HG03342 (cell line): ENCODE results near the gene CTSC.

Experiments used
- ATAC-seq: cut with Tn5 transposase; IDR thresholded peaks from one replicate; pipeline ENCODE4 v1.9.1; 2021; ENCODE audit warnings: mild to moderate bottlenecking, moderate library complexity; ENCODE audit not compliant: unreplicated experiment

CTSC gene

DNA sequence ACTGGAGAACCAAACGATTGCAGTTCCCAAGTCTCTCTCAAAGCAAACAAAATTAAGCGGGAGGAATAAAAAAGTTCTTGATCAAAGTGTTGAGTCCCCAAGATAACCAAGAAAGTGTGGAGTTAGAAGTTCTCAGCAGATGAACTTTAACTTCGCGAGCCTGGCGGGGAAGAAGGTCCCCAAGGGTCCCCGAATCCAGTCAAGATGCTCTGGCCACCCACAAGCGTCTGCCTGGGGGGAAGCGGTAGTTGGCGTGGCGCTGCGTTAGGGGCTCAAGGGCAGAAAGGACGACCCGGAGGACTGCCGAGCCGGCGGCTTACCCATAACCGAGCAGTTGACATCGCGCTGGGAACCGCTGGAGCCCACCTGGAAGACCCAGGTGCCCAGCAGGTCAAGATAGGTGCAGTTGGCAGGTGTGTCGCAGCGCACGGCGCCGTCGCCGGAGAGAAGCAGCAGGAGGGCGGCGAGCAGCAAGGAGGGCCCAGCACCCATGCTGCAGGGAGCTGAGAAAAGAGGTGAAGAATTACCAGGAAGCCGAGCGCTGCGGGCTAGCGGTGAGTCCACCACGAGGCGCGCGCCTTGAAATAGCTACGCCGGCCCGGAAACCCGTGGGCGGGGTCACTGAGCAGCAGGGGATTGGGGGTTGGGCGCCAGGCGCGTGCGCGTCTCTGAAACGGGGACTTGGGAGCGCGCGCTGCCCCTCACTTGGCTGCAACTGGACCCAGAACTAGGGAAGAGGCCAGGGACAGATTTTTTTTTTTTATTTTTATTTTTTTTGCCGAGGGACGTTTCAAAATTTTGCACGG lies at the start of gene CTSC:
TSS of gene CTSC (minus strand) at position 556 of the 806 bp plus-strand sequence. CDS start at position 492, 64 bp downstream.
- peak; percentile 86 for ATAC-seq

DNA sequence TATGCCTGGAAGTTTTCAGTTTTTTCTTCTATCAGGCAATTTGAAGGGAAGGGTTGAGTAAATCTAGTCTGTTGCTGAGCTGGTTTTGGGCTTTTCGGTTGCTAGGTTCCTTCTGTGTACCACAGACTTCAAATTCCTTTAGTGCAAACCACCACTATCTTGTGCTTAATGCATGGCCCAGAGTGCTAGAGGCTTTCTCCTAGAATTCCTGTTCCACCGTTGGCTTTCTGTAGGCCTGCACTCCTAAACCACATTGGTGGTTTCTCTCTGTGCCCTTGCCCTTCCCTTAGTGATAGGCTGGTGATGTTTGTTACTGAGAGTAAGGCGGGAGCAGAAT lies 47.1 kb upstream of the CTSC start:
- ATAC-seq = no peak

DNA sequence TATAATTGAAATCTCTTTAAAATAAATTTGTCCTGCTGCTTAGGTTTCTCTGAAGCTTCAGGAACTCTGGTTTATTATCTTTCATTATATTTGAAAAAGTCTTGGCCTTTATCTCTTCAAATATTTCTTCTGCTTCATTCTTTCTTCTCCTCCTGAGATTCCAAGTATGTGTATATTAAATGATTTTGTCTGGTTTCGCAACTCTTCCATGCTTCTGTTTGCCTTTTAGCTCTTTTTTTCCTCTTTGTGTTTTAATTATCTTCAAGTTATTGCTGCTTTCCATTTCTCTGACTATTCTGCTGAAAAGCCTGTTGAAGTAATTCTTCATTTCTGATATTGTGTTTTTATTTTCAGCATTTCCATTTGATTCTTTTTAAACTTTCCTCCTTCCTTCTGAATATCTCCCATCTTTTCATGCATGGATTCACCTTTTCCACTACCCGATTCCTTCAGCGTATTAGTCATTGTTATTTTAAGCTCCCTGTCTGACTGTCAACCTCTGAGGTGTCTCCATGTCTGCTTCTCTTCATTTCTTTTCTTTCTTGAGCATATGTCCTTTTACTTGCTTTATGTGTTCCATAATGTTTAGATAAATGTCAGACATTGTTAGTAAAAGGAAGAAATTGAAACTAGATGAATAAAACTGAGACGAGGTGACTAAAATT lies 46.6 kb upstream of the CTSC start:
- ATAC-seq = no peak

DNA sequence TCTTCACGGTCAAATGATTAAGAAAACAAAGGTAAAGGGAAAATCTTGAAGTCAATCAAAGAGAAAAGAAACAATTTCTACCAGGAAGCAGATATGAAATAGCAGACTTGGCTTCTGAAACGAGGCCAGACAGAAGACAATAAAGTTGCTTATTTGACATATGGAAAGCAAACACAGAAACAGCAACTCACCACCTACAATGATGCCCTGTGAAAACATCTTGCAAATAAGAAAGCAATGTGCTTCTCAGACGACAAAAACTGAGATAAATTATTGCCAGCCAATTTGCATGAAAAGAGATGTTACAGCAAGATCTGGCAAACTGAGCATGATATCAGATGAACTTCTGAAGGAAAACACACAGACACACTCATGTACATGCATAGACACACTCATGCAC lies 45.9 kb upstream of the CTSC start:
- ATAC-seq = no peak

DNA sequence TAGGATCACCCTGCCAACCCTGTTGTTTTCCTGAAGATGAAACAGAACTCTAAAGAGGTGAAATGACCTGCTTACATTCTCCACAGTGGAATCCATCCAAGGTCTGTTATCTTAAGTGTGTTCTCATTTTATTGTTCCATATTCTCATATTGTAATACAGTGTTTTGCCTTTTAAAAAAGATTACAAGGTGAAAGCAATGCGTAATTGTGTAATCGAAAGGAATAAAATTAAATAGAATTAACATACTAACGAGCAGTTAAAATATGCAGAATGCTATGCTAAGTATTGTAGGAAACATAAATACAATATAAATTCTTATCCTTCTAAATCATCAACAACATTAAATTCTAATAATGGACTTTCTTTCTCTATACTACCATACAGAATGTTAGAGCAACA lies 41.6 kb upstream of the CTSC start:
- no peak for ATAC-seq

DNA sequence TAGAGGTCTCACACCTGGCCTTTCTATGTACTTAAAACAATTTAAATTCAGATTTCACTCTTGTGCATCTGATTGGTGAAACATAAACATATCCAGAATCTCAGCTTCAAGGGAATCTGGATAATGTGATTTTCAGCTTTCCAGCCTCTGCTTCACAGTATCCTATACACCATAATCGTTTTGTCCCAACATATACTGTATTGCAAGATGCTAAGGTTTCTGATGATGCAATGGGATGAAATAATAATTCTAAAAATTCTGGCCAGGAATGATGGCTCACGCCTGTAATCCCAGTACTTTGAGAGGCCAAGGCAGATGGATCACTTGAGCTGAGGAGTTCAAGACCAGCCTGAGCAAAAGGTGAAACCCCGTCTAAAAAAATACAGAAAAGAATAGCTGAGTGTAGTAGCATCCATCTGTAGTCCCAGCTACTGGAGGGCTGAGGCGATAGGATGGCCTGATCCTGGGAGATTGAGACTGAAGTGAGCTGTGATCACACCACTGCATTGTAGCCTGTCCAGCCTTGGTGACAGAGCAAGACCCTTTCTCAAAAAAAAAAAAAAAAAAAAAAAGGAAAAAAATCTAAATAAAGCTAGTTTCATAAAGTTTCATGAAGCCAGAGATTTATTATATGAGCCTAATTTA lies 41.0 kb upstream of the CTSC start:
- ATAC-seq = no peak

DNA sequence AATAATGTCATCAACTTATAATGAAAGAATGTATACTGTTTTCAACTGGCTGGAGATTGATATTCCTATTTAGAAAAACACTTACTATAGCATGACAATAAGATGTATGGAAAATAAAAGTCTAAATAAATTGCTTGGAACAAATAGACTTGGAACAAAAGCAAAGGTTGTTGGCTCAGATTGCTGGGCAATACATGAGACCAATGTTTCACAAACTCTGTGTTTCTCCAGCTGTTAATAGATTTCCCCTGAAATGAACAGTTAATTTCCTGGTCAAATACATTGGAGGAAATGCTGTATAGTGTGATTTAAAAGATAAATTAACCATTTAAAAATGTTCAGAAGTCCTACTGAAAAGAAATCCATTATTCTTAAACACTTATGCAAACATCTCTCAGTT lies 40.1 kb upstream of the CTSC start:
- no peak for ATAC-seq

DNA sequence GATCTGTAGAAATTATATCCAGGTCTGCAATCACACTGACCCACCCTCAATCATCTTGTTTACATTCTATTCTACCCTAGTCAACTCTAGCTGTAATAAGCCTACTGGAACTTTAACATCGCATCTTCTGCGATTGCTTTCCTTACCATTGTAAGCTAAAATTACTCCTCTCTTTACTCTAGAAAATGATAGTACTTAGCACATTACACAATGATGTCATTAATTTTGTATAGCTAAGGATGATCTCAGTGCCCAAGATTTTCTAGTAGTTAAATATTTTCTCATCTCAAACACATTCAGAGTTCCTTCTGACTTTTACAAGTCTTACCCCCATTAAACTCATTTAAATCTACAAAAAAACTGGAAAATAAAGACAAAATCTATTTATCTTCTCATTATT lies 39.6 kb upstream of the CTSC start:
- ATAC-seq = no peak

DNA sequence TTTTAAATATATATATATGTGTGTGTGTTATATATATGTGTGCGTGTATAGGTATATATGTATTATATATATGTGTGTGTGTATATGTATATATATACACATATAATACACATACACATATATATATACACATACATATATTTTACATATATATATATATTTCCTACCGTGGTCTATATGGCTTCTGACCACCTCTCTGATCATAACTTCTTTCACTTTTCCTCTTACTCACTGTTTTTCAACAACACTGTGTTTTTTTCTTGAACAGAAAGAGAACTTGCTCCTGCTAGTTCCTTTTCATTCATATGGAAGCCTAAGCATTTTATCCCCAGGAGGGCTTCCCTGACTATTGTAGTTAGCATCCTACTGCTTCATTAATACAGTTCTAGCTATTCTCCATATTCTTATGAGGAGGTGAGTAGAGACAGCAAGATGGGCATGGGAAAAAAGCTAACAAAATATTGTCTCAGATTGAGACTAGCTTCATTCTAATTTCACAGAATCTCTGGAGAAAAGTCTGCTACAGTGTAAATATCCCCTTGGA lies 38.5 kb upstream of the CTSC start:
- no peak for ATAC-seq

DNA sequence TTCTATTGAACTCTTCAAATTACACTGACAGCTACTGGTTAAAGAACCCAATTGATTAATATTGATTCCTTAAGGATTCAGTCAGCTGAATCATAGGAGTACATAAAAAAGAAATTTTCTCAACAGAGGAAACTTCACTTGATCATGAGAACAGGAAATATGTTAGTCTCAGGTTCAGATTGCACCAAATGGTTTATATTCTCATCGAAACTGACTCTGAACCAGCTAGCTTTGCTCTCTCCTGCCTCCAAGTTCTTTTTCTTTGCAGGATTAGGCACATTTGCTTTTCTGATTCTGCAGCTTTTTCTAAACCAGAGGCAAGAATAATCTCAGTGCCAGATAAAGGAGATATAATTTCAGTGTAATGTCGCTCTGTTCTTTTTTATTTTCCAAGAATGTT lies 33.2 kb upstream of the CTSC start:
- ATAC-seq = no peak

DNA sequence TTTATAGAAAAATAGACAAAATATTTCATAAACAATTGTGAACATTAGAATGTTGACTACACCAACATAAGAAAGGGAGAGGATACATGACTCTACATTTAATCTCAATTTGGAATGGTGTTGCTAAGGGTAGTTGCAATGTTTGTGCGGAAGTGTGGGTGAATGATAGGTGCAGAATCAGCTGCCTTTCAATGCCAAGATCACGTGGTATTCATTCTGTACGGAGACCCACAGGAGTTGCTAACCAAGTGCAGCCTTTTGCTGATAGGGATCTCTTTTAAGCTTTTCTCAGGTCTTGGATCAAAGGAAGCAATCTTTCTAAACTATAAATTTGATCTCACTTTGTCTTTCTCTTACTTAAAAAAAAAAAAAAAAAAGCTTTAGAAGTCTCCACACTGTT lies 29.8 kb upstream of the CTSC start:
- no peak for ATAC-seq

DNA sequence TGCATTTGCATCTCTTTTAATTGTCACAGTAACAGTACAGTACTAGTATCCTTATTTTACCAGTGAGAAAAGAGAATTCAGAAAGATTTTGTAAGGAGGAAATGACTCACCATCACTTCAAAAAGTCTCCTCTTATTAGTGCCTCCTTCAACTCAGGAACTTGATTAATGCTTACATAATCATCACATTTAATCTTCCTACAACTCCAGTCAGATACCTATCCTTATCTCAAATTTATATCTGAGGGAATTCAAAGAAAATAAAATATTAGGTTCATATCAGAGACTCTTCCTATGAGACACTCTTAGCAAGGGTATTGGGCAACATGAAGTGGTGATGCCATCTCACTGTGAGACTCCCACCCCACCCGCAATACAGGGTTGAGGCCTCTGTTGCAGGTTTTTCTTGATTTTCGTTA lies 26.1 kb upstream of the CTSC start:
- no peak for ATAC-seq

DNA sequence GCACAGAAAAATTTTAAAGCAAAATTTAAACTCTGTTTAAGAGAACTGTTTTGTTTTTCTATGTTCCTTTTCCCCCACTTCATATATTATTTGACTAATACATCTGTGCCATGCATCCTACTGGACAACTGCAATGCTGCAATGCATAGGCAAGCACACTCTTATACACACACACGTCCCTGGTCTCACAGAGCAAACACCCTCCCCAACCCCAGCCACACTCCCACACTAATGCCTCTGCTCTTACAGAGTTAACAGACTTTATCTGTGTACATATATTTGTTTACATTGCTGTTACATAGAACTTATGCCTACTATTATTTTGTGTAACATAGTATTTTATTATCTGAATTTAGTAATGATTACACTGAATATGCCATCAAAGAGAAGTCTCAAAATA lies 25.5 kb upstream of the CTSC start:
- ATAC-seq = no peak

DNA sequence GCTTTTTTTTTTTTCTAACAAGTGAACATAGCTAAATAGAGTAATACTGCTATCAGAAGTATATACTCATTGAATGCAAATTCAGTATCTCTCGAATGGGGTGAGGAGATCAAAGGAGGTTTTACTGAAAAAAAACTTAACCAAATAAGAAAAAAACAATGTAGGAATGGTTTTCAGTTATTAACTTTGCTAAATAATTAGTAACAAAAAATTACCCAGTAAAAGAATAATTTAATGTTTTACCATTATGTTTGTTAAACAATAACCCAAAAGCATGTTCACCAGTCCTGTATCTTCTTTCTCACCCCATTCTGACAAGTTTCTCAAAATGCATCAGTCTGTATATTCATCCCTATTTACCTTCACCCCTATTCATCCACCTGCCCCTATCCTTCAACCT lies 22.6 kb upstream of the CTSC start:
- no peak for ATAC-seq

DNA sequence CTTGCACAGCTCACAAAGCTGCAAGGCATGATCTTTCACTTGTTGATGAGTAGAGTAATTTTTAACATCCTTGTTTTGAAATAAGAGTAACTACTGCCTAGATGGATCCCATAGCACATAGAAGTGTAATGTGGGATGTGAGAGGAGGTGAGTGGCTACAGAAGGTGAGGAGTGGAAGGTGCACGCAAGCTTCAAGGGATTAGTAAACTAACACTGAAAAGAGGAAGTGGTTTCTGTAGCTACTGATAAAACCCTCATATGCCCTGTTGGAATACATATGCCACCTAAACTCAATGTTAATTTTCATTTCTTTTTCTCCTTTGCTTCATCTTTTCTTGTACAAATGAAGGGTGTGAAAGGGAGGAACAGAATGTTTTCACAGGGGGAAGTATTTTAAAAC lies 22.0 kb upstream of the CTSC start:
- peak; percentile 73 for ATAC-seq

DNA sequence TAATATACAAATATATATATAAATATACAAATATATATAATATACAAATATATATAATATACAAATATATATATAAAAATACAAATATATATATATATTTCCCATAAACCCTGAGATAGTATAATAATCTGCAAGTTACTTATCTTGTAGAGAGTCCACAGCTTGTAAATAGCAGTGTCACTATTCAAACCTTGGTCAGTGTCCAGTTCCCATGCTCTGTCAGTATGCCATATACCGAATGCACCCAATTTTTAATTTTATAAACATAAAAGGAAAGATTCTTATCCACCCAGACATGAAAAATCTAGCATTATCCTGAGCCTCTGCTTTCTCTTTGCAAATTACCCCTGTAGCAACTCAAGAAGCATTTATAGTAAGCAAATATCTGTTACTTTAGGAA lies 21.6 kb upstream of the CTSC start:
- no peak for ATAC-seq

DNA sequence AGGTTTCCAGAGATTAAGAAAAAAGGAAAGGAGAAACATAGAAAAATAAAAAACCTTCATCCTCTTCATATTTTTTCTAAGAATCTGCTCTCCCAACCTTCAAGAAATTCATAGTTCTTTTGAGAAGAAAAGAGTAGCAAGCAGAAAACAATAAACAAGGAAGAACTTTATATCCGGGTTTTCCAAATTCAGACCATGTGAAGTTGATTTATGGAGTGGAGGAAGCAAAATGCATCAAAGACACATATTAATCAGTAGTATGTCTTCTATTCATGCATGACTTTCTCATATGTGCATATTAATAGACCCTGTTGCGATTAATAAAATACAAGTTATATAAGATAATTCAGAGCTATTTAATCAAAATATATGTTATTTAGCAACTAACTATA lies 20.5 kb upstream of the CTSC start:
- ATAC-seq = no peak

DNA sequence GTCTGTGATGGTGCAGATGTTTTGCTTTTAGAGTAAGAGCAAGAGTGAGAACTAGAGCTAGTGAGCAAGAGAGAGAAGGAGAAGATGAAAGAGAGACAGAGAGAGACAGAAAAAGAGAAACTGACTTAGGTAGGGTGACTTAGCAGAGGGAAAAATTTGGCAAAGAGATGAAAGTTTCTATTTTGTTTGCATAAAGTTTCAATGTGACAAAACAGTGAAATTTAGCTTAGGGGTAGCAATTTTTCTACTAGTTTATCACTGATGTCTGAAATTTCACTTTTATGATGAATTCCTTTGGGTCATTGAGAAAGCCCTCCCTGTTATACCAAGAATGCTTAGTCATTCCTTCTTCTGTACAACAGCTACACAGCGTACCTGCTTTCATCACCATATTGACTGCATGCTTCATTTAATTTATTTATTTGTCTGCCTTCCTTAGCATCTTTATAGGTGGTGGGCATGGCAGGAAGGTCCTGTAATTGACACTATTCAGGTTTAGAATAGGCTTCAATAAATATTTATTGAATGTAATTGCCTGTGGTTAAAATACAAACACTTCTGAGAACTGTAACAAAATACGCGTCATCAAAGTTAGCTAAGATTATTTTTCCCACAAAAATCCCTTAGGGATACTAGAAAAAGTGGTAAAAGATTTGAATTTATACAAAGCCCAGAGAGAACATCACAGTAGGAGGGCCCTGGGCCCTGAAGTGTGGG lies 19.9 kb upstream of the CTSC start:
- ATAC-seq = peak; percentile 40

DNA sequence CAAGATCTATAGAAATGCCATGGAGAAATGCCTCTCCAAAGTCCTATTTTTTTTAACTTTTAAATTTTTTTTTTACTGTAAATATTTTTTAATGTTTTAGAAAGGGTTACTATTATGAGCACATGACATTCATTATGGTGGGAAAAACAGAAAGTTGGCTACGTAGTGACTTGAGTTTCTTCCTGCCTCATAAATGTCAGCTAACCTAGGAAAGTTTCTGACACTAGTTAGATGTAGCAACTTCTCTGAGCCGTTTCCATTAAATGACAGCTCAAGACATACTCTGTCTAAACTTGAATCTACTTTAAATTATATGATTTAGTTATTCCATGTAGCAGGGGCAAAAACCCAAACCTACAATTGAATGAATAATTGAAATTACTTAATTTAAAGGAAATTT lies 18.4 kb upstream of the CTSC start:
- no peak for ATAC-seq

DNA sequence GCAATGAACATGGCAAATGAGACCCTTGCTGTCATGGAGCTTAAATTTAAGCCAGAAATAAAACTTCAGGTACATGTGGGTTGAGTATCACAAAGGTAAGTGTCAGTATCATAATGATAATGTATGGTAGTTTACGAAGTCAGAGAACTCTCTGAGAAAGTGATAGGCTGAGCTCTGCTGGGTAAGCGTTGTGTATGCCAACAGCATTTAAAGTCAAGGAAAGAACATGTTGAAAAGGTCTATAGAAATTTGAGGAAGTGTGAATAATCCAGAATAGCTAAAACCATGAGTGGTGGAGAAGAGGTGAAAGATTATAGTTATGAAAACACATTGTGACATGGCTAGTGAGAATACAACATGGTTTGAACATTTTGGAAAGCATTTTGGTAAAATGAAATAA lies 17.4 kb upstream of the CTSC start:
- ATAC-seq = peak; percentile 28

DNA sequence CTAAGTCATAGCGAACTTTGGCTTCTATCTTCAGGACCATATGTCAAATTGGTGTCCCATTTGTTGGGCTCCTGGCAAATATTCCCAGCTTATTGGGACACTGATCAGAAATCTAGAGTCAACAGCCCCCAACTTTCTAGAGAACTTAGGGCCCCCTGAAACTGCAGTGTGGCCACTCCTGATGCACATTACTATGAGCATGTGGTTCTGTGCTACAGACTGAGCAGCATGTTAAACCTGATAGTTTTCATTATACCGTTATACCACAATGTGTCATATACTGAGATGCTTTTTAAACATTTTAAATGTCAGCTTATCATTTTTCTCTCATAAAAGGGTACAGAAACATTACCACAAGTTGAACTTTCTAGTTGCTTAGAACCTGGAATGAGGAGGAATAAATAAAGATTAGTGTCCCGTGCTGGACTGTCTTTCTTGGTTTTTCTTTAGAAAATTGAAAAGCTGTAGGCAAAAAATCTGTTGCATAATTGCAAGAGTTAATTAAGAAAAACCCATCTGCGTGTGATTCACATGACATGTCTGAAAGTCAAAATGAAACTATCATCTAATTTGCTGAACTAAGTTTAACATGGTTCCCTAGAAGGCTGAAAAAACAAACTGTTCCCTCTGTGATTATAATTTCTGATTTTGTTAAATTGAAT lies 16.4 kb upstream of the CTSC start:
- ATAC-seq = peak; percentile 33
